SK-N-SH (cell line): ENCODE measurements around the gene CNTN4. TPM values are rescaled to one million over a fixed set of nuclear protein-coding genes. Genes with fewer than 3 reads are reported as not detected.

Experiments used
- CTCF ChIA-PET: fragments of 300-600, 350-600 bp; formaldehyde crosslinking; extraction: SDS; loops from one replicate; lab custom pipeline; 2021; lab: Yijun Ruan, JAX
- POLR2A ChIA-PET: fragments of 350-600 bp; sonication (Branson Sonifier 250); formaldehyde crosslinking; extraction: SDS; loops from one replicate; lab custom pipeline; 2020; ENCODE audit warnings: antibody characterized with exemption, inconsistent platforms; lab: Yijun Ruan, JAX
- DNase-seq: peaks from one replicate; pipeline ENCODE4 v3.0.0; 2012
- H2AFZ ChIP-seq: fragments of 200-600 bp; sonication (generic); 2 replicates; pipeline ENCODE4 v1.8.1; 2016; ENCODE audit warnings: antibody characterized with exemption, mild to moderate bottlenecking, low read depth
- H3F3A ChIP-seq: fragments of 200-600 bp; sonication (generic); replicated peaks from 2 replicates; pipeline ENCODE3; 2016; ENCODE audit warnings: antibody characterized with exemption, mild to moderate bottlenecking; ENCODE audit not compliant: insufficient read depth
- H3K27ac ChIP-seq, 2 experiments: fragments of 200-500 bp in 1 of 2; fragments of 200-600 bp in 1 of 2; sonication (Bioruptor generic) in 1 of 2; sonication (generic), shearing (Covaris generic) in 1 of 2; 2 replicates each; pipeline versions ENCODE4 v1.5.1 to v1.6.1; 2014 to 2016; ENCODE audit warnings: low read depth in 2 of 2, inconsistent platforms in 1 of 2, low read length in 1 of 2, mild to moderate bottlenecking in 1 of 2, mixed read lengths in 1 of 2
- H3K27me3 ChIP-seq: fragments of 200-600 bp; sonication (generic), shearing (Covaris generic); 2 replicates; pipeline ENCODE4 v1.6.1; 2016; ENCODE audit warnings: mixed run types; ENCODE audit not compliant: insufficient read depth
- H3K36me3 ChIP-seq, 2 experiments: fragments of 200-500 bp in 1 of 2; fragments of 200-600 bp in 1 of 2; sonication (Bioruptor generic) in 1 of 2; sonication (generic) in 1 of 2; replicated peaks in 1 of 2; 2 replicates each; pipeline versions ENCODE3 to v1.5.1; 2014 to 2016; ENCODE audit warnings: low read length in 1 of 2, mild to moderate bottlenecking in 1 of 2; ENCODE audit not compliant: insufficient read depth in 2 of 2, control insufficient read depth in 1 of 2
- H3K4me1 ChIP-seq, 2 experiments: fragments of 200-500 bp in 1 of 2; fragments of 200-600 bp in 1 of 2; sonication (Bioruptor generic) in 1 of 2; sonication (generic), shearing (Covaris generic) in 1 of 2; 2 replicates each; pipeline versions ENCODE4 v1.5.1 to v1.6.1; 2014 to 2016; ENCODE audit warnings: low read depth in 1 of 2, low read length in 1 of 2, mixed run types in 1 of 2; ENCODE audit not compliant: insufficient read depth in 2 of 2, control insufficient read depth in 1 of 2
- H3K4me2 ChIP-seq: fragments of 200-600 bp; sonication (generic), shearing (Covaris generic); 2 replicates; pipeline ENCODE4 v1.6.1; 2017; ENCODE audit warnings: mixed run types
- H3K4me3 ChIP-seq, 2 experiments: fragments of 200-500 bp in 1 of 2; fragments of 200-600 bp in 1 of 2; sonication (Bioruptor generic) in 1 of 2; sonication (generic), shearing (Covaris generic) in 1 of 2; 2 replicates each; pipeline versions ENCODE4 v1.5.1 to v1.8.1; 2014 to 2016; ENCODE audit warnings: low read depth in 2 of 2, inconsistent platforms in 1 of 2, low read length in 1 of 2, mild to moderate bottlenecking in 1 of 2, mixed read lengths in 1 of 2, moderate library complexity in 1 of 2
- H3K79me2 ChIP-seq: fragments of 200-600 bp; sonication (generic); 2 replicates; pipeline ENCODE4 v1.8.1; 2017; ENCODE audit warnings: mild to moderate bottlenecking; ENCODE audit not compliant: insufficient read depth
- H3K9ac ChIP-seq: fragments of 200-600 bp; sonication (generic); 2 replicates; pipeline ENCODE4 v1.6.1; 2017; ENCODE audit warnings: mixed run types
- H3K9me2 ChIP-seq: fragments of 200-600 bp; sonication (generic); 2 replicates; pipeline ENCODE4 v1.6.1; 2017; ENCODE audit warnings: mixed run types
- H3K9me3 ChIP-seq: fragments of 200-600 bp; sonication (generic); 2 replicates; pipeline ENCODE4 v1.6.1; 2017; ENCODE audit warnings: mixed run types, mild to moderate bottlenecking, moderate library complexity
- H4K20me1 ChIP-seq: fragments of 200-600 bp; sonication (generic); 2 replicates; pipeline ENCODE4 v1.6.1; 2017; ENCODE audit warnings: mild to moderate bottlenecking, mixed run types; ENCODE audit not compliant: insufficient read depth
- ELF1 ChIP-seq: IDR thresholded peaks from 2 replicates; pipeline ENCODE4 v1.4.0; 2012
- EZH2phosphoT487 ChIP-seq: fragments of 200-600 bp; sonication (generic); IDR thresholded peaks from 2 replicates; pipeline ENCODE4 v1.6.1; 2017; ENCODE audit warnings: low read depth, mixed run types, mild to moderate bottlenecking, antibody characterized with exemption, moderate library complexity, borderline replicate concordance
- FOXJ3 ChIP-seq: sonication (generic); formaldehyde crosslinking; IDR thresholded peaks from 2 replicates; pipeline ENCODE4 v1.5.1; 2020; ENCODE audit warnings: mild to moderate bottlenecking, missing genetic modification reagents
- GABPA ChIP-seq: IDR thresholded peaks from 2 replicates; pipeline ENCODE4 v1.4.0; 2012; ENCODE audit warnings: low read depth, mild to moderate bottlenecking
- JUND ChIP-seq: IDR thresholded peaks from 2 replicates; pipeline ENCODE4 v1.4.0; 2012
- MXI1 ChIP-seq: IDR thresholded peaks from 2 replicates; pipeline ENCODE4 v1.6.1; 2012; ENCODE audit warnings: mild to moderate bottlenecking, low read depth, low read length, improper control_type of control experiment
- NFIC ChIP-seq: IDR thresholded peaks from 2 replicates; pipeline ENCODE4 v1.4.0; 2012; ENCODE audit warnings: borderline replicate concordance
- NRF1 ChIP-seq: IDR thresholded peaks from 2 replicates; pipeline ENCODE4 v1.6.1; 2012; ENCODE audit warnings: low read depth, mild to moderate bottlenecking, low read length
- RAD21 ChIP-seq: IDR thresholded peaks from 2 replicates; pipeline ENCODE4 v1.6.1; 2012; ENCODE audit warnings: mild to moderate bottlenecking, low read length
- RXRA ChIP-seq: IDR thresholded peaks from 2 replicates; pipeline ENCODE4 v1.4.0; 2012; ENCODE audit warnings: low read depth, mild to moderate bottlenecking, borderline replicate concordance
- SMC3 ChIP-seq: IDR thresholded peaks from 2 replicates; pipeline ENCODE4 v1.6.1; 2012; ENCODE audit warnings: low read depth, low read length, improper control_type of control experiment
- TCF12 ChIP-seq: IDR thresholded peaks from 2 replicates; pipeline ENCODE4 v1.4.0; 2012
- TEAD4 ChIP-seq: IDR thresholded peaks from 2 replicates; pipeline ENCODE4 v1.4.0; 2012; ENCODE audit warnings: mild to moderate bottlenecking, borderline replicate concordance; ENCODE audit not compliant: insufficient read depth
- WGBS: methylation state at CpG from one replicate; pipeline ENCODE4 v1.1.6; 2017; ENCODE audit warnings: low lambda C conversion rate; 5-methylcytosine and 5-hydroxymethylcytosine counted together
- polyA plus RNA-seq, 3 experiments: library from polyadenylated mRNA; depleted of rRNA; stranded (reverse); fragments of >200 nt; gene quantifications; 2 replicates each; pipeline ENCODE4 v1.2.3, GENCODE V29; 2012
- TF ChIP-seq, protein P1 (sequence below): fragments of 150-350 bp; IDR thresholded peaks from 2 replicates; pipeline ENCODE4 v1.6.1; 2016; ENCODE audit warnings: mild to moderate bottlenecking, low read depth, low read length
- TF ChIP-seq, protein P2 (sequence below): IDR thresholded peaks from 2 replicates; pipeline ENCODE4 v1.6.1; 2012; ENCODE audit warnings: mild to moderate bottlenecking, low read depth, low read length, moderate library complexity
- TF ChIP-seq, protein P3 (sequence below): fragments of 150-350 bp; IDR thresholded peaks from 2 replicates; pipeline ENCODE4 v1.6.1; 2017; ENCODE audit warnings: antibody characterized with exemption, low read length, low read depth, borderline replicate concordance
- TF ChIP-seq, protein P4 (sequence below): IDR thresholded peaks from 2 replicates; pipeline ENCODE4 v1.4.0; 2012; ENCODE audit warnings: low read depth, borderline replicate concordance

Gene CNTN4
- polyA plus RNA-seq, 1 of the 3 experiments (the other 2 are of a cell fraction) = 0.12 TPM

DNA sequence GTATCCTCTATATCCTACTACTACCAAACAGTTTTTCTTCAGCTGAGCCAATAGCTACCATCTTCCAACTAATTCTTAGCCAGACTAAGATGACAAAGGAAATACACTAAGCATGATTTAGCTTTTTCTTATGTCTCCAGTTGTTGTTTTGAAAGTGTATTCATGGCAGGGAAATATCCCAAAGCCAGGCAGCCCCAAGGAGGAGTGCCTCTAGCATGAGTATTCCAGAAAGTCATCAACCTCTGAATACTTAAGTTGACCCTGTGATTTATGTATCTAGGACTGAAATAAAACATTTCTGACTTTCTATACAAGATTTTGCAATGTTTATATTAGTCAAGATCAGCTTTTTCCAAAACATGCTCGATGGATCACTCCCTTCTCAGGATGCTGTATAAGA lies 562.4 kb downstream of the CNTN4 start:
- Histone ChIP-seq H2AFZ (no peak overlapping the region), H3K9me3 (no peaks in the 10 kb centered on the region), H3K9ac (no peak overlapping the region), H3K9me2 (no peaks in the 10 kb centered on the region), H3F3A (no peaks in the 10 kb centered on the region), H3K4me3 (no peak overlapping the region), H3K27ac (no peak overlapping the region; a peak in 1 of 4 replicates), H3K36me3 (no peaks in the 10 kb centered on the region), H3K4me1 (peaks cover 0 to 4% of the 10 kb centered on the region in 2 experiments; a peak in 2 of 4 replicates), H3K79me2 (no peaks in the 10 kb centered on the region), H3K27me3 (no peaks in the 10 kb centered on the region), H3K4me2 (no peak overlapping the region), H4K20me1 (no peaks in the 10 kb centered on the region)
- ChIA-PET CTCF (no interaction called here), POLR2A (no interaction called here)
- no peak for DNase-seq
- WGBS = 10% methylated on average over 1 of the region's 1 CpG
- TF ChIP-seq TCF12 = no peak
- TF ChIP-seq JUND = no peak
- TF ChIP-seq RAD21 = no peak
- TF ChIP-seq, protein P1, sequence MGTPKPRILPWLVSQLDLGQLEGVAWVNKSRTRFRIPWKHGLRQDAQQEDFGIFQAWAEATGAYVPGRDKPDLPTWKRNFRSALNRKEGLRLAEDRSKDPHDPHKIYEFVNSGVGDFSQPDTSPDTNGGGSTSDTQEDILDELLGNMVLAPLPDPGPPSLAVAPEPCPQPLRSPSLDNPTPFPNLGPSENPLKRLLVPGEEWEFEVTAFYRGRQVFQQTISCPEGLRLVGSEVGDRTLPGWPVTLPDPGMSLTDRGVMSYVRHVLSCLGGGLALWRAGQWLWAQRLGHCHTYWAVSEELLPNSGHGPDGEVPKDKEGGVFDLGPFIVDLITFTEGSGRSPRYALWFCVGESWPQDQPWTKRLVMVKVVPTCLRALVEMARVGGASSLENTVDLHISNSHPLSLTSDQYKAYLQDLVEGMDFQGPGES = no peak
- no peak for TF ChIP-seq NRF1
- TF ChIP-seq RXRA = no peak

DNA sequence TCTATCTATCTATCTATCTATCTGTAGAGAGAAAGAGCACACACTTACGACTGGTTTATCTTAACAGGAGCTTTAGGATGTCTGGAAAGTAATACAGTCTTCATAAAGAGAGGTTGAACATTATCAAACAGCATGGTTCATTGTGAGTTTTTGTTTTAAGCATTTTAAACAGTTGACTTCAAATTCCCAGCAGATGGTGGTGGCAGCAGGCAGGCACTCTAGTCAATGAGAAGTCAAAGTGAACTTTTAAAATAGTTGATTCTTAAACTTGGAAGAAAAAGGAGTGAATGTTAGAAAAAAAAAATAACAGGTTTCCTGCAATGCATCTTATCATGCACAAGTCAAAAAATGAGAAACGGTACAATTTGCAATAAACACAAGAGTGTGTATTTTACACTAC lies 578.8 kb downstream of the CNTN4 start:
- no peaks in the 10 kb centered on the region for H3K36me3 ChIP-seq

More for the DNA sequence above, 578.8 kb downstream of the CNTN4 start:
- CTCF ChIA-PET = no interaction called here
- no peak overlapping the region for H3K4me3 ChIP-seq
- H3K27me3 ChIP-seq = no peaks in the 10 kb centered on the region
- H2AFZ ChIP-seq = no peak overlapping the region
- H3F3A ChIP-seq = no peaks in the 10 kb centered on the region
- no peak for DNase-seq
- H3K27ac ChIP-seq = no peak overlapping the region
- H4K20me1 ChIP-seq = no peaks in the 10 kb centered on the region
- H3K79me2 ChIP-seq = no peaks in the 10 kb centered on the region
- 31% methylated on average over 2 of the region's 2 CpGs for WGBS
- POLR2A ChIA-PET = no interaction called here
- H3K4me1 ChIP-seq = peaks cover 0 to 2% of the 10 kb centered on the region in 2 experiments; a peak in 1 of 4 replicates
- H3K9ac ChIP-seq = no peak overlapping the region
- TF ChIP-seq FOXJ3 (CRISPR knock-in tag) = no peak
- TF ChIP-seq, protein P2, sequence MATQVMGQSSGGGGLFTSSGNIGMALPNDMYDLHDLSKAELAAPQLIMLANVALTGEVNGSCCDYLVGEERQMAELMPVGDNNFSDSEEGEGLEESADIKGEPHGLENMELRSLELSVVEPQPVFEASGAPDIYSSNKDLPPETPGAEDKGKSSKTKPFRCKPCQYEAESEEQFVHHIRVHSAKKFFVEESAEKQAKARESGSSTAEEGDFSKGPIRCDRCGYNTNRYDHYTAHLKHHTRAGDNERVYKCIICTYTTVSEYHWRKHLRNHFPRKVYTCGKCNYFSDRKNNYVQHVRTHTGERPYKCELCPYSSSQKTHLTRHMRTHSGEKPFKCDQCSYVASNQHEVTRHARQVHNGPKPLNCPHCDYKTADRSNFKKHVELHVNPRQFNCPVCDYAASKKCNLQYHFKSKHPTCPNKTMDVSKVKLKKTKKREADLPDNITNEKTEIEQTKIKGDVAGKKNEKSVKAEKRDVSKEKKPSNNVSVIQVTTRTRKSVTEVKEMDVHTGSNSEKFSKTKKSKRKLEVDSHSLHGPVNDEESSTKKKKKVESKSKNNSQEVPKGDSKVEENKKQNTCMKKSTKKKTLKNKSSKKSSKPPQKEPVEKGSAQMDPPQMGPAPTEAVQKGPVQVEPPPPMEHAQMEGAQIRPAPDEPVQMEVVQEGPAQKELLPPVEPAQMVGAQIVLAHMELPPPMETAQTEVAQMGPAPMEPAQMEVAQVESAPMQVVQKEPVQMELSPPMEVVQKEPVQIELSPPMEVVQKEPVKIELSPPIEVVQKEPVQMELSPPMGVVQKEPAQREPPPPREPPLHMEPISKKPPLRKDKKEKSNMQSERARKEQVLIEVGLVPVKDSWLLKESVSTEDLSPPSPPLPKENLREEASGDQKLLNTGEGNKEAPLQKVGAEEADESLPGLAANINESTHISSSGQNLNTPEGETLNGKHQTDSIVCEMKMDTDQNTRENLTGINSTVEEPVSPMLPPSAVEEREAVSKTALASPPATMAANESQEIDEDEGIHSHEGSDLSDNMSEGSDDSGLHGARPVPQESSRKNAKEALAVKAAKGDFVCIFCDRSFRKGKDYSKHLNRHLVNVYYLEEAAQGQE = no peak
- TF ChIP-seq TEAD4 = no peak
- TF ChIP-seq GABPA = no peak
- TF ChIP-seq ELF1 = no peak
- no peak for TF ChIP-seq NFIC
- TF ChIP-seq, protein P3, sequence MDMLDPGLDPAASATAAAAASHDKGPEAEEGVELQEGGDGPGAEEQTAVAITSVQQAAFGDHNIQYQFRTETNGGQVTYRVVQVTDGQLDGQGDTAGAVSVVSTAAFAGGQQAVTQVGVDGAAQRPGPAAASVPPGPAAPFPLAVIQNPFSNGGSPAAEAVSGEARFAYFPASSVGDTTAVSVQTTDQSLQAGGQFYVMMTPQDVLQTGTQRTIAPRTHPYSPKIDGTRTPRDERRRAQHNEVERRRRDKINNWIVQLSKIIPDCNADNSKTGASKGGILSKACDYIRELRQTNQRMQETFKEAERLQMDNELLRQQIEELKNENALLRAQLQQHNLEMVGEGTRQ = no peak
- TF ChIP-seq, protein P4, sequence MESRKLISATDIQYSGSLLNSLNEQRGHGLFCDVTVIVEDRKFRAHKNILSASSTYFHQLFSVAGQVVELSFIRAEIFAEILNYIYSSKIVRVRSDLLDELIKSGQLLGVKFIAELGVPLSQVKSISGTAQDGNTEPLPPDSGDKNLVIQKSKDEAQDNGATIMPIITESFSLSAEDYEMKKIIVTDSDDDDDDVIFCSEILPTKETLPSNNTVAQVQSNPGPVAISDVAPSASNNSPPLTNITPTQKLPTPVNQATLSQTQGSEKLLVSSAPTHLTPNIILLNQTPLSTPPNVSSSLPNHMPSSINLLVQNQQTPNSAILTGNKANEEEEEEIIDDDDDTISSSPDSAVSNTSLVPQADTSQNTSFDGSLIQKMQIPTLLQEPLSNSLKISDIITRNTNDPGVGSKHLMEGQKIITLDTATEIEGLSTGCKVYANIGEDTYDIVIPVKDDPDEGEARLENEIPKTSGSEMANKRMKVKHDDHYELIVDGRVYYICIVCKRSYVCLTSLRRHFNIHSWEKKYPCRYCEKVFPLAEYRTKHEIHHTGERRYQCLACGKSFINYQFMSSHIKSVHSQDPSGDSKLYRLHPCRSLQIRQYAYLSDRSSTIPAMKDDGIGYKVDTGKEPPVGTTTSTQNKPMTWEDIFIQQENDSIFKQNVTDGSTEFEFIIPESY = no peak
- TF ChIP-seq MXI1 = no peak
- TF ChIP-seq EZH2phosphoT487 = no peak
- TF ChIP-seq SMC3 = no peak
- no peaks in the 10 kb centered on the region for H3K9me3 ChIP-seq
- no peaks in the 10 kb centered on the region for H3K9me2 ChIP-seq
- no peak overlapping the region for H3K4me2 ChIP-seq
